ENCODE measurements around the gene PCDHGA5. TPM values are rescaled to one million over a fixed set of nuclear protein-coding genes. Genes with fewer than 3 reads are reported as not detected.
"Not testable (repeated sequence)": the region's sequence is repeated elsewhere in the genome, so short reads cannot be mapped to it uniquely, and the experiment has no call there.

Gene PCDHGA5
- polyA plus RNA-seq, result 0.01 to 0.07 TPM (median 0.06 TPM) in 3 replicates
- 0.20 TPM for polyA plus RNA-seq (2011; ENCODE audit: low read depth)
- polyA plus RNA-seq (2011; cell fraction: cytosol; rRNA removed), result not detected in 2 replicates
- polyA plus RNA-seq (2011; cell fraction: nucleus; rRNA removed), result 0.17 and 0.24 TPM in 2 replicates
- polyA plus RNA-seq (2012; ENCODE audit: low replicate concordance), result 0.03 and 0.06 TPM in 2 replicates
- polyA minus RNA-seq, result 0.13 to 0.33 TPM in 2 of 3 replicates, not detected in the other
- not detected for polyA minus RNA-seq (2011; cell fraction: cytosol; rRNA and poly(A)+ RNA removed)
- 0.63 and 1.1 TPM in 2 replicates for polyA minus RNA-seq (2011; cell fraction: nucleus; rRNA and poly(A)+ RNA removed)

DNA sequence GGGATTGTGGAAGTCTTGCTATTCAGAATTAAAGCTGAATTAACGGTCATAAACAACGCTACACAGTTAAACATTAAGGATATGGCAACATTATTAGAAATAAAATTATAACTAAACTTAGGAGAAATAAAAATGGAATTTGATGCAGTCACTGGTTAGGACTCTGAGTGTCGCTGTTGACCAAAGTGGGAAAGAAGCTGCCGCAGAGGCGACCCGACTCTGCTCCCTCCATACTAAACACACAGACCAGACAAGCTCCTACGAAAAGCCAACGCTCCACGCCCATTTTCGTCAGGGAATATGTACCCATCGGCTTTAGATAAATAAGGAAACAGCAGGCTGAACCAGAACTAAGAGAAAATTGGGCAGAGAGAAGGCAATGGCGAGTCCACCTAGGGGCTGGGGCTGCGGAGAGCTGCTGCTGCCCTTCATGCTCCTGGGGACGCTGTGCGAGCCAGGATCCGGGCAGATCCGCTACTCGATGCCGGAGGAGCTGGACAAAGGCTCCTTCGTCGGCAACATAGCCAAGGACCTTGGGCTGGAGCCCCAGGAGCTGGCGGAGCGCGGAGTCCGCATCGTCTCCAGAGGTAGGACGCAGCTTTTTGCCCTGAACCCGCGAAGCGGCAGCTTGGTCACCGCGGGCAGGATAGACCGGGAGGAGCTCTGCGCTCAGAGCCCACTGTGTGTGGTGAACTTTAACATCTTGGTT, at the start of gene PCDHGA5:
PCDHGA5 (plus strand) TSS at position 211 of the 709 bp plus-strand sequence; CDS start at position 380, 169 bp downstream.
- Histone ChIP-seq H3K36me3 (ENCODE audit: control insufficient read depth in 2 of 2, extremely low read depth in 1 of 2, insufficient read depth in 2 of 2, low read length in 2 of 2) (no peaks in the 10 kb centered on the region), H3K4me1 (ENCODE audit: control insufficient read depth, extremely low read depth, insufficient read depth, low read length) (no peaks in the 10 kb centered on the region), H4K20me1 (ENCODE audit: control insufficient read depth, extremely low read depth, insufficient read depth, low read length) (no peaks in the 10 kb centered on the region), H3K27me3 (ENCODE audit: control insufficient read depth, extremely low read depth, insufficient read depth, low read length) (peaks cover 40% of the 10 kb centered on the region), H3K27ac (ENCODE audit: control insufficient read depth, insufficient read depth, low read length) (no peak within 1 kb of the TSS), H3K4me3 (ENCODE audit: control insufficient read depth in 2 of 3, extremely low read depth in 1 of 3, insufficient read depth in 2 of 3, low read depth in 1 of 3, low read length in 3 of 3) (no peak within 1 kb of the TSS), H3K4me2 (ENCODE audit: control insufficient read depth, extremely low read depth, insufficient read depth, low read depth, low read length) (no peak within 1 kb of the TSS), H2AFZ (ENCODE audit: control insufficient read depth, low read length) (no peak within 1 kb of the TSS), H3K9me3 (ENCODE audit: control insufficient read depth, low read depth, low read length) (peaks cover 24% of the 10 kb centered on the region), H3K79me2 (ENCODE audit: control insufficient read depth, insufficient read depth, low read length) (no peaks in the 10 kb centered on the region), H3K9me1 (ENCODE audit: control insufficient read depth, extremely low read depth, insufficient read depth, low read length) (no peaks in the 10 kb centered on the region), H3K9ac (ENCODE audit: control insufficient read depth, extremely low read depth, insufficient read depth, low read length) (no peak within 1 kb of the TSS)
- FAIRE-seq (no peak), DNase-seq (ENCODE audit: low read depth, low spot score) (no peak)
- dilution Hi-C loops (cut with MboI; ENCODE audit: extremely low pct_ligation_motif_present, low sequenced_read_pairs), result no loop called here
- TF ChIP-seq, protein P1, sequence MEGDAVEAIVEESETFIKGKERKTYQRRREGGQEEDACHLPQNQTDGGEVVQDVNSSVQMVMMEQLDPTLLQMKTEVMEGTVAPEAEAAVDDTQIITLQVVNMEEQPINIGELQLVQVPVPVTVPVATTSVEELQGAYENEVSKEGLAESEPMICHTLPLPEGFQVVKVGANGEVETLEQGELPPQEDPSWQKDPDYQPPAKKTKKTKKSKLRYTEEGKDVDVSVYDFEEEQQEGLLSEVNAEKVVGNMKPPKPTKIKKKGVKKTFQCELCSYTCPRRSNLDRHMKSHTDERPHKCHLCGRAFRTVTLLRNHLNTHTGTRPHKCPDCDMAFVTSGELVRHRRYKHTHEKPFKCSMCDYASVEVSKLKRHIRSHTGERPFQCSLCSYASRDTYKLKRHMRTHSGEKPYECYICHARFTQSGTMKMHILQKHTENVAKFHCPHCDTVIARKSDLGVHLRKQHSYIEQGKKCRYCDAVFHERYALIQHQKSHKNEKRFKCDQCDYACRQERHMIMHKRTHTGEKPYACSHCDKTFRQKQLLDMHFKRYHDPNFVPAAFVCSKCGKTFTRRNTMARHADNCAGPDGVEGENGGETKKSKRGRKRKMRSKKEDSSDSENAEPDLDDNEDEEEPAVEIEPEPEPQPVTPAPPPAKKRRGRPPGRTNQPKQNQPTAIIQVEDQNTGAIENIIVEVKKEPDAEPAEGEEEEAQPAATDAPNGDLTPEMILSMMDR (optimal IDR thresholded peaks at IDR 0.05 in 1 of 3, IDR thresholded peaks at IDR 0.05 in 1 of 3, conservative IDR thresholded peaks at IDR 0.05 in 1 of 3; ENCODE audit: extremely low read depth in 1 of 3, insufficient read depth in 2 of 3, low read length in 3 of 3), result no peak
- TF ChIP-seq EZH2 (IDR thresholded peaks at IDR 0.05; ENCODE audit: low read length), result no peak

DNA sequence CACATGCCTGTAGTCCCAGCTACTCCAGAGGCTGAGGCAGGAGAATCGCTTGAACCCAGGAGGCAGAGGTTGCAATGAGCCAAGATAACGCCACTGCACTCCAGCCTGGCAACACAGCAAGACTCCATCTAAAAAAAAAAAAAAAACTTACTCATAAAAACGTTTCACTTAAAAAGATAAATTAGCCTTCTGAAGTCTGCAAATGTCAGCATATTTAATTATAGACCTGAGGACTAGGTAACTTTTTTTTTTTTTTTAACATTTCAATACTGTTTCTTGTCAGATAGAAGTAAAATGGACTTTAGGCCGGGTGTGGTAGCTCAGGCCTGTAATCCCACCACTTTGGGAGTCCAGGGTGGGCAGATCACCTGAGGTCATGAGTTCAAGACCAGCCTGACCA, 47.0 kb upstream of the PCDHGA5 start:
- DNase-seq (ENCODE audit: low read depth, low spot score); H3K9me1 ChIP-seq (ENCODE audit: control insufficient read depth, extremely low read depth, insufficient read depth, low read length); H3K27me3 ChIP-seq (ENCODE audit: control insufficient read depth, extremely low read depth, insufficient read depth, low read length); H3K4me2 ChIP-seq (ENCODE audit: control insufficient read depth, extremely low read depth, insufficient read depth, low read depth, low read length); H3K27ac ChIP-seq (ENCODE audit: control insufficient read depth, insufficient read depth, low read length); H2AFZ ChIP-seq (ENCODE audit: control insufficient read depth, low read length); H3K4me1 ChIP-seq (ENCODE audit: control insufficient read depth, extremely low read depth, insufficient read depth, low read length); dilution Hi-C loops (cut with MboI; ENCODE audit: extremely low pct_ligation_motif_present, low sequenced_read_pairs); FAIRE-seq; H3K9ac ChIP-seq (ENCODE audit: control insufficient read depth, extremely low read depth, insufficient read depth, low read length); H4K20me1 ChIP-seq (ENCODE audit: control insufficient read depth, extremely low read depth, insufficient read depth, low read length); H3K4me3 ChIP-seq (ENCODE audit: control insufficient read depth in 2 of 3, extremely low read depth in 1 of 3, insufficient read depth in 2 of 3, low read depth in 1 of 3, low read length in 3 of 3): not testable (repeated sequence)
- H3K79me2 ChIP-seq (ENCODE audit: control insufficient read depth, insufficient read depth, low read length), result peaks cover 15% of the 10 kb centered on the region
- peaks cover 1 to 12% of the 10 kb centered on the region in 2 experiments for H3K36me3 ChIP-seq (ENCODE audit: control insufficient read depth in 2 of 2, extremely low read depth in 1 of 2, insufficient read depth in 2 of 2, low read length in 2 of 2)
- peaks cover 22% of the 10 kb centered on the region for H3K9me3 ChIP-seq (ENCODE audit: control insufficient read depth, low read depth, low read length)

Data from keratinocyte (primary cell).